Erythroblast (primary cell): ENCODE results near the gene PARP11.

Experiments
- GATA1 ChIP-seq: IDR thresholded peaks from 2 replicates; pipeline ENCODE4 v1.6.1; 2011; ENCODE audit warnings: low read depth, mild to moderate bottlenecking, control low read depth, low read length, moderate library complexity
- POLR2A ChIP-seq: IDR thresholded peaks from 2 replicates; pipeline ENCODE4 v1.6.1; 2011; ENCODE audit warnings: mild to moderate bottlenecking, low read length

GRCh38 chr12:3884671-3885070 is 11.5 kb upstream of the PARP11 start:
- TF ChIP-seq POLR2A (no peak), GATA1 (no peak)
